ENCODE data around the gene ADAM12.

DNA sequence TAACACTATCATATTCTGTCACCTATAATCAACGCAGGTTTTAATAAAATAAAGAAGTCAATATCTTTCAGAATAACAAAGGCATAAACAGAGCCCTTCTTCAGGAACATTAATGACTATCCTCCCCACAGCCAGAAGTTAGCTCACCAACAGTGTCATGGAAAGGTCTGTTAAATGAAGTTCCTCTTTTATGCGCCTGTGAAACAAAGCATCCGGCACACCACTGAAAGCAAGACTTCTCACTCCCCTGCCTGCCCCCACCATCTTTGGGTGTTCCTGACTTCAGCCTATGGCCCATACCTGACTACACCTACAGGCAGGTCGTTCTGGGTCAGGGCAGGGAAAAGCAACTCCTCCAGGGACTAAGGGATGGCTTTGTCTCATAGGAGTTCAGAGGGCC lies 286.5 kb downstream of the ADAM12 start:
- TF ChIP-seq MAX (IDR thresholded peaks at IDR 0.05; ENCODE audit: low read depth, low read length) (no peak), CTCF (IDR thresholded peaks at IDR 0.05 in 2 of 3, conservative IDR thresholded peaks at IDR 0.05 in 1 of 3; ENCODE audit: control insufficient read depth in 2 of 3, extremely low read depth in 1 of 3, insufficient read depth in 1 of 3, low read depth in 3 of 3, low read length in 3 of 3) (no peak), POLR2A (IDR thresholded peaks at IDR 0.05; ENCODE audit: low read depth, low read length) (no peak), EZH2 (IDR thresholded peaks at IDR 0.05; ENCODE audit: borderline replicate concordance, control insufficient read depth, low read depth, low read length) (no peak), ZZZ3 (IDR thresholded peaks at IDR 0.05; ENCODE audit: control insufficient read depth, insufficient read length, low read depth) (no peak), GABPA (IDR thresholded peaks at IDR 0.05; ENCODE audit: low read depth) (no peak), CHD4 (IDR thresholded peaks at IDR 0.05) (no peak), POLR2AphosphoS5 (IDR thresholded peaks at IDR 0.05; ENCODE audit: low read length) (no peak), EP300 (IDR thresholded peaks at IDR 0.05; ENCODE audit: borderline replicate concordance in 1 of 2, control insufficient read depth in 1 of 2, low read depth in 2 of 2, low read length in 2 of 2) (no peak)

Data from GM12878 (cell line).